GM18909 (cell line): ENCODE data around the gene LCAT.
"Not testable (repeated sequence)": the region's sequence is repeated elsewhere in the genome, so short reads cannot be mapped to it uniquely, and the experiment has no call there.

Source experiments
- ATAC-seq: cut with Tn5 transposase; IDR thresholded peaks from one replicate; pipeline ENCODE4 v1.9.1; 2021; ENCODE audit warnings: mild to moderate bottlenecking; ENCODE audit not compliant: unreplicated experiment, poor library complexity

LCAT gene

DNA sequence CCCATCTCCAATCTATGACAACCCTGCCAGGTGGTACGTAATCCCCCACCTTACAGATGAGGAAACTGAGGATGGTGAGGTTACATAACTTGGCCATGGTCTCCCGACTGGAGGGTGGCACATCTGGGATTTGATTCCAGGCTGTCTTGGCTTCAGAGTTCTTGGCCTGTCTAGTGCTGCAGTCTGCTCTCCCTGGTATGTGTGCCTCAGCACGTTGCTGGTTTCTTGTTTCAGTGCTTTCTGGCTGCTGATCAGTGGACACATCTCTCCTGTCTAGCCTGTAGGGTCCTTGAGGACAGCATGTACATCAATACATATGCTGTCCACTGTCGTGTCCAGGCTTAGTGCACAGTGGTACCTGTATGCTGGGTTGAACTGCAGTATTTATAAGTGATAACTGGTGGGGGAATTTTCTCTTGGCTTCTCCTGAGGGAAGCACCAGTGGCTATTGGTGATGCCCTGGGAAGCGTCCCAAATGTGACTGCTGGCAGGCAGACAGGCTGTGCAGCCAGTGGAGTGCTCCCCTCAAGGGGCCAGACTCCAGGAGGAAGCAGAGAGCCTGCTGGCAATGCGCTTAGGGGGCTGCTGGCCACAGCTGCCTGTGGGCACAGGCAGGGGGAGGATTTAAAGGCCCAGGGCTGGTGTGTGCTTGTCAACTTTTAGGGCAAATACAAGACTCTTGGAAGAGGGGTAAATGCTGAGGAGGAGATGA is 26.6 kb downstream of the LCAT start:
- no peak for ATAC-seq

DNA sequence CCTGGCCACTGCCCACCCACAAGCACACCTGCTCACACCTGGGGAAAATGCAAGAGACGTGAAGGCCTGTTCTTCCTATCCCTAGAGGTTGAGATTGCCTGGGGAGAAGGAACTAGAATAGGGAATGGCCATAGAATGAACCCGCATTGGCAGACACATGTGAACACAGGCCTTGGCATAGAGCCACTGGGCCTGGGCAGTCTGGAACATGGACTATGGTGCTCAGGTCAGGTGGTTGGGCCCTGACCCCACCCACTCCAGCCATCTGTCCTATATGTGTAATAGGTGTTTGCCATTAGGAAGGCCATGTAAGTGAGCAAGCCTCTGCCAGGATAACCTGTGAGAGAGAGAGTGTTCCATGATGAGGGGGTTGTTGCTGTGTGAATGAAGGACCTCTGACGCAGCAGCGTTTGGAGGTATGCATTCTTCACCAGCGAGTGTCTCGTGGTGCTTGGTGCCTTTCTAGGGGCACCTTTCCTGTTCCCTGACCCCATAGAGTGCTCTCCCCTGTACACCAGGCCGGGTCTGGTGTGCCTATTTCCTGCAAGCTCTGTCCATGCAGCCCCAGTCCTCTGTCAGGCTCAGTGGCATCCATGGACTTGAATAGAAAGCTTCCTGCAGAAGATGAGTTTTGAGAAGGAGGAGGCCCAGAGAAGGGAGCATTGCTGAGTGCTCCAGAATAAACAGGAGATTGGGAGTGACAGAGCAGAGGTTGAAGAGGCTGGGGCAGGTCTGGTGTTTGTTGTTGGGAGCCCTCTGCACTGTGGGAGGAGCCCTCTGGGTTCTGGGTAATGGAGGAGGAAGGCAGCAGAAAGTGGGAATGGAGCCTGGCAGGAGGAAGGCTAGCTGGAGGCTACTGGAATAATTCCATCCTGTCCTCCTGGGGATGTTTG is 27.8 kb downstream of the LCAT start:
- ATAC-seq = no peak

DNA sequence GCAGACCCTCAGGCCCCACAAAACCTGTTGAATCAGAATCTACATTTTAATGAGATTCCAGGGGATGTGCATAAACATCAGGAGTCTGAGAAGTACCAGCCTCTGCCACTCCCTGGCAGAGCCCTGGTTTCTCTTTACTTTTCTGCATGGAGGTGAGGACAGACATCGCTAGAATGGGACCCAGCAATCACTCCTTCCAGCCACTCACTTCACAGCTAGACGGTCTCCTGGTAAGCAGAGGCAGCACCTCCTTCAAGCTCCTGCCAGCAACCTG is 28.5 kb downstream of the LCAT start:
- not testable (repeated sequence) for ATAC-seq

DNA sequence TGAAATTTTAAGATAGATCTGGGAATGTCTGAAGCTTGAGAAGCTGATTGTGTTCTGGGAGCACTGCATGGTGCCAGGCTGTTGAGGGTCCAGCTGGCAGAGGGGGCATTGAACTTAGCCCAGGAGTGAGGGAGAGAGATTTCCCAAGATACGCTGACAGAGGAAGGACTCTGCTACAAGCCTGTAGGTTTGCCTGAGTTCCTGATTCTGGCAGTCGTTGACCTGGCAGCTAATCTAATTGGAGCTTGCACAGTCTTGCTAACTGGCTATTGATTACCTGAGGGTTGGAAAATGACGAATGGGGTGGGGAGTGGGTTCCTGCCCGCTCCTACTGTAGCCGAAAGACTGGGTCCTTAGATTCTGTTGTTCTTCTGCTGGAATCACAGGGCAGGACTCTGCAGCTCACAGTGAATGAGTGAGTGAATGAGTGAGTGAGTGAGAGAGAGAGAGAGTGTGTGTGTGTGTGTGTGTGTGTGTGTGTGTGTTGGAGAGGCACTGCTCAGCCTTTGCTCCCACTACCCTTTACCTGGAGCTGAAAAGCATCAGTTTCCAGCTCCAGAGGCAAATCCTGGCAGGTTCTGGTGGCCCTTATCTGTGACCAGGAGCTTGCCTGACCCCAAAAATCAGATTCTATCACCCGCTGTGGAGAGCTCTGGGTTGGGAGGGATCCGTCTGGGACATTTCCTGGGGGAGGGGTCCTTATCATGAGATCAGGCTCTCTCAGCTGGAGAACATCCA is 29.0 kb downstream of the LCAT start:
- no peak for ATAC-seq

DNA sequence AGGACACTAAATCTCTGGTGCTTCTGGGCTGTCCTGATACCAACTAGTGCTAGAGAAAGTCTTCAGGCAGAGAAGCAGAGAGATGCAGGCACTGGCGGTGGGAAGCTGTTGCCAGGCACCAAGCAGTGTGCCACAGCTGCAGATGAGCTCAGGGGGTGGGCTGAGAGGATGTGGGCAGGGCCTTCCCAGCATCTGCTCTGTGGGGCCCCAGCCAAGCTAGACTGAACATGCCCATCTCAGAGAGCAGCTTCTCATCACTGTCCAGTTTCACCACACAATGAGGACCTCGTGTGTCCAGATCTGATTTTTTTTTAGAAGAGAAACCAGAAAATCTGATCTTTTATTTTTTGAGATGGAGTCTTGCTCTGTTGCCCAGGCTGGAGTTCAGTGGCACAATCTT is 33.8 kb downstream of the LCAT start:
- no peak for ATAC-seq

DNA sequence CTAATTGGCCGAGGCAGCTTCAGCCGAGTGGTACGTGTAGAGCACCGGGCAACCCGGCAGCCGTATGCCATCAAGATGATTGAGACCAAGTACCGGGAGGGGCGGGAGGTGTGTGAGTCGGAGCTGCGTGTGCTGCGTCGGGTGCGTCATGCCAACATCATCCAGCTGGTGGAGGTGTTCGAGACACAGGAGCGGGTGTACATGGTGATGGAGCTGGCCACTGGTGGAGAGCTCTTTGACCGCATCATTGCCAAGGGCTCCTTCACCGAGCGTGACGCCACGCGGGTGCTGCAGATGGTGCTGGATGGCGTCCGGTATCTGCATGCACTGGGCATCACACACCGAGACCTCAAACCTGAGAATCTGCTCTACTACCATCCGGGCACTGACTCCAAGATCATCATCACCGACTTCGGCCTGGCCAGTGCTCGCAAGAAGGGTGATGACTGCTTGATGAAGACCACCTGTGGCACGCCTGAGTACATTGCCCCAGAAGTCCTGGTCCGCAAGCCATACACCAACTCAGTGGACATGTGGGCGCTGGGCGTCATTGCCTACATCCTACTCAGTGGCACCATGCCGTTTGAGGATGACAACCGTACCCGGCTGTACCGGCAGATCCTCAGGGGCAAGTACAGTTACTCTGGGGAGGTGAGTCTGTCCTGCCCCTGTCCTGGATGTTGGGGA is 34.7 kb downstream of the LCAT start:
- no peak for ATAC-seq

DNA sequence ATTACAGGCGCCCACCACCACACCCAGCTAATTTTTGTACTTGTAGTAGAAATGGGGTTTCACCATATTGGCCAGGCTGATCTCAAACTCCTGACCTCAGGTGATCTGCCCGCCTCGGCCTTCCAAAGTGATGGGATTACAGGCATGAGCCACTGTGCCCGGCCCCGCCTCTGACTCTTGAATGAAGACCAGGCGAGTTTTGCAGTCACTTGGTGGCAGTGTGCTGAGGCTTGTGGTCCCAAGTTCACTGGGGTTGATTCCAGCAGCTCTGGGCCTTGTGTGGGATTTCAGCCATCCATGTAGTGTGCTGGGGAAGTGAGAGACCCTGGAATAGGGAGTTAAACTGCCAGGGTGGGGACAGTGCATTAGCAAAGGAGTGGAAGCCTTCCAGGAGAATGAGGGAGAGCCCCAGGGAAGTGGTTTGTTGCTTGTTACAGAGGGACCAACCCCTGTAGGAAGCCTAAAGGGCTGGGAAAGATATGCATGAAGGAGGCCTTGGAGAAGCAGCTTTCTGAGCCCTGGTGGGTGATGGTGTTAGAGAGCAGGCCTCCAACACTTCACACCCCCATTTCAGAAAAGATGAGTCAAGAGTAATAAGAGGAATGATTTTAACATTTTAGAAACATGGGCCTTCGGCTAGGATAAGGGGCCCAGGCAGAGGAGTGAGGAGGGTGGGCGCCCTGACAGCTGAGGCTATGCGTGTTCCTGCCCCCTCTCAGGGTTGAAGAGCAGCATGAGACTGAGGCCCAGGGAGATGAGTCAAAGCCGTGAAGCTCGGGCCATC is 36.3 kb downstream of the LCAT start:
- no peak for ATAC-seq

DNA sequence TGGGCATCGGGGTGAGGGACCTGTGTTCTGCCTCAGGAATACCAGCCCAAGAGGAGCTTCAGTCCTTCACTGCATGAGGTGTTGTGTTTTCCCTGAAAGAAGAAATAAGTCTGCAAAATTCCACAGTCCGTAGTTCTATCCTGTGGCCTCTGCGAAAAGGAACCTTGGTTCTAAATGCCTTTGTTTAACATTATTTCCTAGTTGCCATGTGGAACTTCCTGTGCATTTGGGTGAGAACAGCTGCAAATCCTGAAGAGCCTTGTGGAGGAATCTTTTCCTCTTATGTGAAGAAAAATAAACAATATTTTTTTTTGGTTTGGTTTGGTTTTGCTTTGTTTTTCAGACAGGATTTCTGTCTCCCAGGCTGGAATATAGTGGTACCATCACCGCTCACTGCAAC is 41.1 kb downstream of the LCAT start:
- no peak for ATAC-seq

DNA sequence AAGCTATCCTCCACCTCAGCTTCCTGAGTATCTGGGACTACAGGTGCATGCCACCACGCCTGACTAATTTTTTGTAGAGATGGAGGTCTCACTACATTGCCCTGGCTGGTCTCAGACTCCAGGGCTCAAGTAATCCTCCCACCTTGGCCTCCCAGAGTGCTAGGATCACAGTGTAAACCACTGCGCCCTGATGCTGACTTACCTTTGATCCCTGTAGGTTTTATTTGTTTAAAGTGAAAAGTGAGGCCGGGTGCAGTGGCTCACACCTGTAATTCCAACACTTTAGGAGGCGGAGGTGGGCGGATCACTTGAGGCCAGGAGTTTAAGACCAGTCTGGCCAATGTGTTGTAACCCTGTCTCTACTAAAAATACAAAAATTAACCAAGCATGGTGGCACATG is 42.2 kb downstream of the LCAT start:
- no peak for ATAC-seq

DNA sequence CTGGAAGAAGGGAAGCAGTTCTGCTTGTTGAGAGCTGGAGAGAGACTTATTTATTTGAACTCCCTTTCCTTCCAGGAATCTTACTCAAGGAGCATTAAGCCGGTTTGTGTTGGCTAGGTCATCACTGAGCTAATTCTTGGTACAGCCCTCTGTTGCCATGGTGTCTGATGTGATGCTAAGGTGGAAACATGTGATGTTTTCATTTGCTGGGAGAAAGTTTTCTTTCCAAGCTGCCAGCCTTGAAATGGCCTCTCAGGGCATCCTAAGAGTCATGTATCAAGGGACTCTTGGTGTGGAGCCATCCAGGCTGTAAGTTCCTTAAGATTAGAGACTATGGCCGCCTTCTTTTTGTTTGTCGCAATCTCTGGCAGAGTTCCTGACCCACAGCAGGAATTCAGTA is 46.7 kb downstream of the LCAT start:
- ATAC-seq = no peak

DNA sequence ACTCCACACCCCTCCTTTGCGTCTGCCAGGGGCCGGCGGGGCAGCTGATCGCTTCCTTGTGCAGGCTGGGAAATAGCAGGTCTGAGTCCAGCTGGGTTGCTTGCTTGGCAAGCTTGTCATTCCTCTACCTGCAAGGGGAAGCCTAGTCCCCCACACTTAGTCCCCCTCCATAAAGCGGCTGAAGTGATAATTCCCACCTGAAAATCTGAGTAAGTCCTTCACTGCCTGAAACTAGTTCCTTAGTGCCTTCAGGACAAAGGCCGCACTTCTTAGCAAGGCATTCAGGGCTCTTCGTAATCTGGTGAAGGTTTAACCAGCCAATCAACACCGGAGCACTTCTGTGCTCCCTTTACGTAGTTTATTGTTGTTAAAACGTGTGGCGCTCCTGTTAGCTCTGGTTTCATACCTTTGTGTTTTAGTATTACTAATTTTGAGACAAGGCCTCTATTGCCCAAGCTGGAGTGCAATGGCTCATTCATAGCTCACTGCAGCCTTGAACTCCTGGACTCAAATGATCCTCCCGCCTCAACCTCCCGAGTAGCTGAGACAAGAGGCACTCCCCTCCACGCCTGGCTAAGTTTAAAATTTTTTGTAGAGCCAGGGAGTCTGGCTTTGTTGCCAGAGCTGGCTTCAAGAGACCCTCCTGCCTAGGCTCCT is 50.0 kb downstream of the LCAT start:
- ATAC-seq = no peak

DNA sequence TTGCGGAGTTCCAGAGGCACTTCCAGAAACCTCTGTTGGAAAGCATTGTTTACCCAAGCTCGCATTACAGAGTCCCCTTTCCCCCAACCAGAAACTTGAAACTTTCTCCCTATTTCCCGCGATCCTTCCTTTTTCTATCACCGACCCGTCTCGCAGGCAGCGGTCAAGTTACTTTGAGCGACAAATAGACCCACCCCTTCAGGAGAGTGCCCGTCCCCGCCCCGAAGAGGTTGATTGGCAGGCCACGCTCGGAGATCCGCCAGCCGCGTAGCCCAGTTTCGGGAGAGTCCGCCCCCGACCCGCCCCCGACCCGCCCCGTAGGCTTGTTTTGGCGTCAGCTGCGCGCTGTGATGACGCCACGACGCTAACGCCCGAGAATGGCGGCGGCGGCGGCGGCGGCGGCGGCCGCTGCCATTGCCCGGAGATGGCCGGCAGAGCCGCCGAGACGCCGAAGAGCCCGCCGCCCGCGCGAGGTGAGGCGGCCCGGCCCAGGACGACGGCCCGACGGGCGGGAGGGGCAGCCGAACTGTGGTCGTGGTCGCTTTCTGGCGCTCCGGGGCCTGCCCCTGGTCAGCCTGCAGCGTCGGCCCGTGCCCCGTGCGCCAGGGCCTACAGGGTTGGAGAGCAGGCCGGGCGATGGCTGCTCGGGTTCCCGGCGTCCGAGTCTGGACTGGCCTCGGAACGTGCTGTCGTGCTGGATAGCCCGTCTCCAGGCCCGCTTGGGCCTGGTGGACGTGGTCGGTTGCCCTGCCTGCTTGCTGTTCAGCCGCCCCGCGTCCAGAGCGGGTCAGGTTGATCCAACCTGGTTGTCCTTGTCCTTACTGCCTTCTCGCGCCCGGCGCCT is 50.8 kb downstream of the LCAT start, which contains the start of gene PSKH1:
Gene PSKH1 (plus strand): TSS at position 356 of the 844 bp plus-strand sequence. CDS start 15,496 bp downstream, outside the sequence.
- peak; percentile 93 for ATAC-seq

DNA sequence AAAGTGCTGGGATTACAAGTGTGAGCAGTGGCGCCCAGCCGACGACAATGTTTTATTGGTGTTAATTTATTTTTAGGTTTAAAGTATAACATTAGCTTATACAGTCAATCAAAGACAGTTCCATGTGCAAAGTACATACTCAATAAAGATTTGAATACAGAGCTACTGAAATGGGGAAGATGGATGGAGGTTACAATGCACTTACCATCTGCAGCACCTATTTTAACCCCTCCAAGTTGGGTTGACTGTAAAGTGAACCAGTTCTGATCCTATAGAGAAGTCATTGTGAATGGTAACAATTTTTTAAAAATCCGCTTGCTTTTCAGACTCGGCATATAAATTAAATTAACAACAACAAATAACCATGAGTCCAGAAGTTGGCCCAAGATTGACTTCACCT is 51.5 kb downstream of the LCAT start:
- no peak for ATAC-seq
